HCT116 (cell line): Measurements from ENCODE around the gene MRAS. TPM values are rescaled to one million over a fixed set of nuclear protein-coding genes. Genes with fewer than 3 reads are reported as not detected.

Experiments
- ATAC-seq: fragments of 200-7000 bp; cut with Tn5 transposase; 2 replicates; pipeline ENCODE4 v1.9.1; 2020; ENCODE audit warnings: mild to moderate bottlenecking, moderate library complexity
- BruUV-seq: library from RNA; stranded (reverse); fragments of 400-500 nt; replicated peaks from 2 replicates; lab custom pipeline; 2021; lab: Mats Ljungman, UMichigan
- CTCF ChIA-PET: fragments of 300-600 bp; sonication (Branson Sonifier 250); formaldehyde crosslinking; loops from one replicate; lab custom pipeline; 2021; ENCODE audit warnings: antibody characterized with exemption; lab: Charles Lee
- POLR2A ChIA-PET: fragments of 300-600, 350-600 bp; sonication (Branson Sonifier 250); formaldehyde crosslinking; loops from one replicate; lab custom pipeline; 2021; ENCODE audit warnings: antibody characterized with exemption; lab: Charles Lee
- RAD21 ChIA-PET, 2 experiments: fragments of 300-600 bp; sonication (Branson Sonifier 250); formaldehyde crosslinking; loops; one replicate each; lab custom pipeline; 2023; ENCODE audit warnings: low total read pairs in 2 of 2; ENCODE audit not compliant: uncharacterized antibody in 2 of 2, unreplicated experiment in 2 of 2, low non-redundant PET in 1 of 2; lab: Charles Lee
- DNase-seq: peaks from one replicate; pipeline ENCODE4 v3.0.0-alpha.2; 2010; ENCODE audit warnings: low read depth, low spot score
- H2AFZ ChIP-seq: fragments of 200-600 bp; shearing (Covaris generic), sonication (generic); 2 replicates; pipeline ENCODE4 v1.6.1; 2017; ENCODE audit warnings: low read depth, mixed run types, mixed read lengths, antibody characterized with exemption, low read length; ENCODE audit not compliant: poor library complexity, severe bottlenecking
- H3K27ac ChIP-seq: 2 replicates; pipeline ENCODE4 v1.5.1; 2012; ENCODE audit warnings: low read depth, low read length
- H3K27me3 ChIP-seq: fragments of 200-600 bp; sonication (generic); 2 replicates; pipeline ENCODE4 v1.6.1; 2016; ENCODE audit warnings: mixed run types, low read length, mixed read lengths; ENCODE audit not compliant: insufficient read depth
- H3K36me3 ChIP-seq, 2 experiments: fragments of 200-500 bp in 1 of 2; fragments of 200-600 bp in 1 of 2; sonication (Bioruptor generic) in 1 of 2; sonication (generic) in 1 of 2; 2 replicates each; pipeline versions ENCODE4 v1.5.1 to v1.6.1; 2014 to 2016; ENCODE audit warnings: low read length in 2 of 2, inconsistent platforms in 1 of 2, mixed read lengths in 1 of 2, mixed run types in 1 of 2; ENCODE audit not compliant: insufficient read depth in 2 of 2, control insufficient read depth in 1 of 2
- H3K4me1 ChIP-seq, 2 experiments: fragments of 200-600 bp in 1 of 2; sonication (generic) in 1 of 2; 2 replicates each; pipeline versions ENCODE4 v1.5.1 to v1.6.1; 2012 to 2017; ENCODE audit warnings: low read length in 2 of 2, inconsistent platforms in 1 of 2, mild to moderate bottlenecking in 1 of 2, mixed read lengths in 1 of 2, mixed run types in 1 of 2, moderate library complexity in 1 of 2; ENCODE audit not compliant: insufficient read depth in 2 of 2, control insufficient read depth in 1 of 2
- H3K4me2 ChIP-seq: fragments of 200-600 bp; sonication (generic); 2 replicates; pipeline ENCODE4 v1.6.1; 2017; ENCODE audit warnings: mixed run types, low read length, mixed read lengths
- H3K4me3 ChIP-seq, 2 experiments: fragments of 200-600 bp in 1 of 2; sonication (generic) in 1 of 2; replicated peaks in 1 of 2; 2 replicates each; pipeline ENCODE4 v1.5.1; 2011 to 2016; ENCODE audit warnings: low read length in 2 of 2, control low read depth in 1 of 2, low read depth in 1 of 2, mild to moderate bottlenecking in 1 of 2, mixed read lengths in 1 of 2, mixed run types in 1 of 2
- H3K79me2 ChIP-seq: fragments of 200-600 bp; sonication (generic); 2 replicates; pipeline ENCODE4 v1.6.1; 2017; ENCODE audit warnings: mild to moderate bottlenecking, mixed run types, low read length, moderate library complexity, mixed read lengths; ENCODE audit not compliant: insufficient read depth
- H3K9ac ChIP-seq: fragments of 200-600 bp; sonication (generic); 2 replicates; pipeline ENCODE4 v1.6.1; 2016; ENCODE audit warnings: low read length, mixed read lengths
- H3K9me2 ChIP-seq: fragments of 200-600 bp; sonication (generic), shearing (Covaris generic); 2 replicates; pipeline ENCODE4 v1.6.1; 2017; ENCODE audit warnings: mixed run types, mild to moderate bottlenecking, moderate library complexity; ENCODE audit not compliant: insufficient read depth
- H3K9me3 ChIP-seq, 2 experiments: fragments of 200-500 bp in 1 of 2; fragments of 200-600 bp in 1 of 2; sonication (Bioruptor generic) in 1 of 2; sonication (generic) in 1 of 2; 2 replicates each; pipeline ENCODE4 v1.6.1; 2014 to 2017; ENCODE audit warnings: low read length in 2 of 2, mixed read lengths in 2 of 2, inconsistent platforms in 1 of 2, low read depth in 1 of 2, mild to moderate bottlenecking in 1 of 2, mixed run types in 1 of 2, moderate library complexity in 1 of 2; ENCODE audit not compliant: control insufficient read depth in 1 of 2, insufficient read depth in 1 of 2
- H4K20me1 ChIP-seq: fragments of 200-600 bp; sonication (generic), shearing (Covaris generic); 2 replicates; pipeline ENCODE4 v1.6.1; 2017; ENCODE audit warnings: mixed run types, mild to moderate bottlenecking, moderate library complexity; ENCODE audit not compliant: insufficient read depth
- EGR1 ChIP-seq: IDR thresholded peaks from 2 replicates; pipeline ENCODE4 v1.6.1; 2012; ENCODE audit warnings: low read depth
- EZH2 ChIP-seq: fragments of 200-600 bp; sonication (generic); IDR thresholded peaks from 2 replicates; pipeline ENCODE4 v1.6.1; 2017; ENCODE audit warnings: antibody characterized with exemption, mixed run types
- POLR2A ChIP-seq: IDR thresholded peaks from 2 replicates; pipeline ENCODE4 v1.7.0; 2011; ENCODE audit warnings: borderline replicate concordance; ENCODE audit not compliant: insufficient read depth, insufficient read length; ENCODE audit errors: extremely low read depth
- POLR2AphosphoS5 ChIP-seq: IDR thresholded peaks from 2 replicates; pipeline ENCODE4 v1.6.1; 2011; ENCODE audit warnings: mild to moderate bottlenecking, low read depth, low read length, moderate library complexity
- RAD21 ChIP-seq: IDR thresholded peaks from 2 replicates; pipeline ENCODE4 v1.6.1; 2012; ENCODE audit warnings: low read depth, mild to moderate bottlenecking
- SP1 ChIP-seq: IDR thresholded peaks from 2 replicates; pipeline ENCODE4 v1.6.1; 2012; ENCODE audit warnings: low read depth
- TCF7L2 ChIP-seq: IDR thresholded peaks from 2 replicates; pipeline ENCODE4 v1.7.0; 2011; ENCODE audit warnings: borderline replicate concordance, inconsistent platforms; ENCODE audit not compliant: insufficient read depth, insufficient read length; ENCODE audit errors: extremely low read depth
- YY1 ChIP-seq: IDR thresholded peaks from 2 replicates; pipeline ENCODE4 v1.6.1; 2011; ENCODE audit warnings: low read length, low read depth, moderate library complexity, mild to moderate bottlenecking; ENCODE audit not compliant: insufficient replicate concordance; ENCODE audit errors: extremely low read depth
- ZFX ChIP-seq: fragments of 450-650 bp; IDR thresholded peaks from 2 replicates; pipeline ENCODE4 v1.6.1; 2017
- intact Hi-C: fragments of 100-400 bp; cut with micrococcal nuclease; formaldehyde crosslinking; loops from 2 replicates; pipeline ENCODE4 v1.10.0; 2022
- total RNA-seq: library from RNA; stranded (reverse); gene quantifications from one replicate; pipeline ENCODE4 v1.2.1, GENCODE V29; 2021; ENCODE audit not compliant: unreplicated experiment
- TF ChIP-seq, protein P1 (sequence below): IDR thresholded peaks from 2 replicates; pipeline ENCODE4 v1.6.1; 2012
- TF ChIP-seq, protein P2 (sequence below): IDR thresholded peaks from 2 replicates; pipeline ENCODE4 v1.6.1; 2011; ENCODE audit warnings: mild to moderate bottlenecking, low read length, moderate library complexity; ENCODE audit not compliant: insufficient replicate concordance; ENCODE audit errors: extremely low read depth
- TF ChIP-seq, protein P3 (sequence below): IDR thresholded peaks from 2 replicates; pipeline ENCODE4 v1.6.1; 2012; ENCODE audit warnings: low read depth

Gene MRAS
- total RNA-seq, 1 experiment from 2014 or later: 13.5 TPM

DNA sequence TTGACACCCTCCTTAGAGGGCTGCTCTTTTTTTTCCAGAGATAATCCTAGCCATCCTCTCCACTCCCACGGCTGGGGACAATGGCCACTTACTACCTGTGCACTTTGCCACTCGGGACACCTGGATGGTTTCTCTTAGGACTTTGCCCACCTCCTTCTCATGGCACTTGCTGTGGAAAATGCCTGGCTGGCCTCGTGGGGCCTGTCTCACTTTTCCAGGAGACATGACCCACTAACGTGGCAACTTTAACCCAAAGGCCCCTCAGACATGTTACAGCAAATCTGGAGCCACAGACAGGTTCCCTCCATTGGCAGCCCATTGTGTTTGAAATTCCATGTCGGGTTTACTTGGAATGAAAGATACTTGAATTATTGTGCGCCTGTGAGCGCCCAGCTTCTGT is 56.6 kb downstream of the MRAS start:
- no TSS peak for BruUV-seq
- H3K79me2 ChIP-seq: no peaks in the 10 kb centered on the region
- no peak for TF ChIP-seq YY1
- no peak for TF ChIP-seq ZFX
- TF ChIP-seq SP1: no peak
- TF ChIP-seq EGR1: no peak
- no peak for TF ChIP-seq POLR2A
- TF ChIP-seq, protein P1, sequence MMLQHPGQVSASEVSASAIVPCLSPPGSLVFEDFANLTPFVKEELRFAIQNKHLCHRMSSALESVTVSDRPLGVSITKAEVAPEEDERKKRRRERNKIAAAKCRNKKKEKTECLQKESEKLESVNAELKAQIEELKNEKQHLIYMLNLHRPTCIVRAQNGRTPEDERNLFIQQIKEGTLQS: no peak
- no peak for TF ChIP-seq POLR2AphosphoS5
- TF ChIP-seq TCF7L2: no peak
- TF ChIP-seq RAD21: no peak
- TF ChIP-seq, protein P2, sequence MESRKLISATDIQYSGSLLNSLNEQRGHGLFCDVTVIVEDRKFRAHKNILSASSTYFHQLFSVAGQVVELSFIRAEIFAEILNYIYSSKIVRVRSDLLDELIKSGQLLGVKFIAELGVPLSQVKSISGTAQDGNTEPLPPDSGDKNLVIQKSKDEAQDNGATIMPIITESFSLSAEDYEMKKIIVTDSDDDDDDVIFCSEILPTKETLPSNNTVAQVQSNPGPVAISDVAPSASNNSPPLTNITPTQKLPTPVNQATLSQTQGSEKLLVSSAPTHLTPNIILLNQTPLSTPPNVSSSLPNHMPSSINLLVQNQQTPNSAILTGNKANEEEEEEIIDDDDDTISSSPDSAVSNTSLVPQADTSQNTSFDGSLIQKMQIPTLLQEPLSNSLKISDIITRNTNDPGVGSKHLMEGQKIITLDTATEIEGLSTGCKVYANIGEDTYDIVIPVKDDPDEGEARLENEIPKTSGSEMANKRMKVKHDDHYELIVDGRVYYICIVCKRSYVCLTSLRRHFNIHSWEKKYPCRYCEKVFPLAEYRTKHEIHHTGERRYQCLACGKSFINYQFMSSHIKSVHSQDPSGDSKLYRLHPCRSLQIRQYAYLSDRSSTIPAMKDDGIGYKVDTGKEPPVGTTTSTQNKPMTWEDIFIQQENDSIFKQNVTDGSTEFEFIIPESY: no peak
- no peak for TF ChIP-seq EZH2
- TF ChIP-seq, protein P3, sequence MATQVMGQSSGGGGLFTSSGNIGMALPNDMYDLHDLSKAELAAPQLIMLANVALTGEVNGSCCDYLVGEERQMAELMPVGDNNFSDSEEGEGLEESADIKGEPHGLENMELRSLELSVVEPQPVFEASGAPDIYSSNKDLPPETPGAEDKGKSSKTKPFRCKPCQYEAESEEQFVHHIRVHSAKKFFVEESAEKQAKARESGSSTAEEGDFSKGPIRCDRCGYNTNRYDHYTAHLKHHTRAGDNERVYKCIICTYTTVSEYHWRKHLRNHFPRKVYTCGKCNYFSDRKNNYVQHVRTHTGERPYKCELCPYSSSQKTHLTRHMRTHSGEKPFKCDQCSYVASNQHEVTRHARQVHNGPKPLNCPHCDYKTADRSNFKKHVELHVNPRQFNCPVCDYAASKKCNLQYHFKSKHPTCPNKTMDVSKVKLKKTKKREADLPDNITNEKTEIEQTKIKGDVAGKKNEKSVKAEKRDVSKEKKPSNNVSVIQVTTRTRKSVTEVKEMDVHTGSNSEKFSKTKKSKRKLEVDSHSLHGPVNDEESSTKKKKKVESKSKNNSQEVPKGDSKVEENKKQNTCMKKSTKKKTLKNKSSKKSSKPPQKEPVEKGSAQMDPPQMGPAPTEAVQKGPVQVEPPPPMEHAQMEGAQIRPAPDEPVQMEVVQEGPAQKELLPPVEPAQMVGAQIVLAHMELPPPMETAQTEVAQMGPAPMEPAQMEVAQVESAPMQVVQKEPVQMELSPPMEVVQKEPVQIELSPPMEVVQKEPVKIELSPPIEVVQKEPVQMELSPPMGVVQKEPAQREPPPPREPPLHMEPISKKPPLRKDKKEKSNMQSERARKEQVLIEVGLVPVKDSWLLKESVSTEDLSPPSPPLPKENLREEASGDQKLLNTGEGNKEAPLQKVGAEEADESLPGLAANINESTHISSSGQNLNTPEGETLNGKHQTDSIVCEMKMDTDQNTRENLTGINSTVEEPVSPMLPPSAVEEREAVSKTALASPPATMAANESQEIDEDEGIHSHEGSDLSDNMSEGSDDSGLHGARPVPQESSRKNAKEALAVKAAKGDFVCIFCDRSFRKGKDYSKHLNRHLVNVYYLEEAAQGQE: no peak
- RAD21 ChIA-PET: no interaction called here
- CTCF ChIA-PET: no interaction called here
- DNase-seq (no peak), ATAC-seq (no peak)
- H3K9me2 ChIP-seq: no peaks in the 10 kb centered on the region
- H3K9me3 ChIP-seq: no peaks in the 10 kb centered on the region
- H3K27me3 ChIP-seq: no peaks in the 10 kb centered on the region
- H3K27ac ChIP-seq: no peak overlapping the region
- H3K9ac ChIP-seq: no peak overlapping the region
- POLR2A ChIA-PET: no interaction called here
- intact Hi-C loops: no loop called here
- no peaks in the 10 kb centered on the region for H4K20me1 ChIP-seq
- no peak overlapping the region for H3K4me2 ChIP-seq
- H2AFZ ChIP-seq: no peak overlapping the region
- no peaks in the 10 kb centered on the region for H3K36me3 ChIP-seq
- H3K4me1 ChIP-seq: no peaks in the 10 kb centered on the region
- H3K4me3 ChIP-seq: no peak overlapping the region
